ENCODE results near the gene PRR14.

- TF ChIP-seq, protein P1, sequence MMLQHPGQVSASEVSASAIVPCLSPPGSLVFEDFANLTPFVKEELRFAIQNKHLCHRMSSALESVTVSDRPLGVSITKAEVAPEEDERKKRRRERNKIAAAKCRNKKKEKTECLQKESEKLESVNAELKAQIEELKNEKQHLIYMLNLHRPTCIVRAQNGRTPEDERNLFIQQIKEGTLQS (IDR thresholded peaks at IDR 0.05) = no peak
- TF ChIP-seq, protein P2, sequence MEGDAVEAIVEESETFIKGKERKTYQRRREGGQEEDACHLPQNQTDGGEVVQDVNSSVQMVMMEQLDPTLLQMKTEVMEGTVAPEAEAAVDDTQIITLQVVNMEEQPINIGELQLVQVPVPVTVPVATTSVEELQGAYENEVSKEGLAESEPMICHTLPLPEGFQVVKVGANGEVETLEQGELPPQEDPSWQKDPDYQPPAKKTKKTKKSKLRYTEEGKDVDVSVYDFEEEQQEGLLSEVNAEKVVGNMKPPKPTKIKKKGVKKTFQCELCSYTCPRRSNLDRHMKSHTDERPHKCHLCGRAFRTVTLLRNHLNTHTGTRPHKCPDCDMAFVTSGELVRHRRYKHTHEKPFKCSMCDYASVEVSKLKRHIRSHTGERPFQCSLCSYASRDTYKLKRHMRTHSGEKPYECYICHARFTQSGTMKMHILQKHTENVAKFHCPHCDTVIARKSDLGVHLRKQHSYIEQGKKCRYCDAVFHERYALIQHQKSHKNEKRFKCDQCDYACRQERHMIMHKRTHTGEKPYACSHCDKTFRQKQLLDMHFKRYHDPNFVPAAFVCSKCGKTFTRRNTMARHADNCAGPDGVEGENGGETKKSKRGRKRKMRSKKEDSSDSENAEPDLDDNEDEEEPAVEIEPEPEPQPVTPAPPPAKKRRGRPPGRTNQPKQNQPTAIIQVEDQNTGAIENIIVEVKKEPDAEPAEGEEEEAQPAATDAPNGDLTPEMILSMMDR (IDR thresholded peaks at IDR 0.05; ENCODE audit: low read depth, low read length, missing input control) = no peak
- TF ChIP-seq, protein P3, sequence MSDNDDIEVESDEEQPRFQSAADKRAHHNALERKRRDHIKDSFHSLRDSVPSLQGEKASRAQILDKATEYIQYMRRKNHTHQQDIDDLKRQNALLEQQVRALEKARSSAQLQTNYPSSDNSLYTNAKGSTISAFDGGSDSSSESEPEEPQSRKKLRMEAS (IDR thresholded peaks at IDR 0.05) = no peak
- no peak for TF ChIP-seq REST (IDR thresholded peaks at IDR 0.05)
- no peak for TF ChIP-seq RAD21 (IDR thresholded peaks at IDR 0.05)
- no peak for TF ChIP-seq TAF1 (conservative IDR thresholded peaks at IDR 0.05)
- TF ChIP-seq YY1 (IDR thresholded peaks at IDR 0.05) = no peak
- no peak for TF ChIP-seq FOXA1 (IDR thresholded peaks at IDR 0.05)
- no peak for TF ChIP-seq SP1 (IDR thresholded peaks at IDR 0.05)
- no peak for TF ChIP-seq GABPA (IDR thresholded peaks at IDR 0.05 in 1 of 2, conservative IDR thresholded peaks at IDR 0.05 in 1 of 2)
- TF ChIP-seq EGR1 (IDR thresholded peaks at IDR 0.05; ENCODE audit: low read depth in 2 of 2) = no peak
- no peak for TF ChIP-seq JUND (IDR thresholded peaks at IDR 0.05)
- TF ChIP-seq, protein P4, sequence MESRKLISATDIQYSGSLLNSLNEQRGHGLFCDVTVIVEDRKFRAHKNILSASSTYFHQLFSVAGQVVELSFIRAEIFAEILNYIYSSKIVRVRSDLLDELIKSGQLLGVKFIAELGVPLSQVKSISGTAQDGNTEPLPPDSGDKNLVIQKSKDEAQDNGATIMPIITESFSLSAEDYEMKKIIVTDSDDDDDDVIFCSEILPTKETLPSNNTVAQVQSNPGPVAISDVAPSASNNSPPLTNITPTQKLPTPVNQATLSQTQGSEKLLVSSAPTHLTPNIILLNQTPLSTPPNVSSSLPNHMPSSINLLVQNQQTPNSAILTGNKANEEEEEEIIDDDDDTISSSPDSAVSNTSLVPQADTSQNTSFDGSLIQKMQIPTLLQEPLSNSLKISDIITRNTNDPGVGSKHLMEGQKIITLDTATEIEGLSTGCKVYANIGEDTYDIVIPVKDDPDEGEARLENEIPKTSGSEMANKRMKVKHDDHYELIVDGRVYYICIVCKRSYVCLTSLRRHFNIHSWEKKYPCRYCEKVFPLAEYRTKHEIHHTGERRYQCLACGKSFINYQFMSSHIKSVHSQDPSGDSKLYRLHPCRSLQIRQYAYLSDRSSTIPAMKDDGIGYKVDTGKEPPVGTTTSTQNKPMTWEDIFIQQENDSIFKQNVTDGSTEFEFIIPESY (IDR thresholded peaks at IDR 0.05) = no peak
Measured at GRCh38 chr16:30621765-30622164, 29.0 kb upstream of the PRR14 start.
